Kidney glomerular epithelial cell (primary cell): ENCODE results near the gene CTAG1A.
A peak's percentile ranks its signal among the peaks of the same experiment; 100 is the strongest.
"Not testable (repeated sequence)": the region's sequence is repeated elsewhere in the genome, so short reads cannot be mapped to it uniquely, and the experiment has no call there.

Source experiments
- DNase-seq: peaks from one replicate; lab custom pipeline; 2025; lab: John Stamatoyannopoulos, UW

The CTAG1A gene

GRCh38 chrX:154584585-154585183 lies at the start of gene CTAG1A:
Gene CTAG1A, plus strand, starts transcription at chrX:154585133. Its CDS starts 74 bp downstream, at chrX:154585207.
- DNase-seq, result not testable (repeated sequence)

- DNase-seq, result no peak
These were observed 49.0 kb upstream of the CTAG1A start for GRCh38 chrX:154535892-154536291.

- DNase-seq, result no peak
These were observed 45.9 kb upstream of the CTAG1A start for GRCh38 chrX:154539077-154539476.

- DNase-seq, result not testable (repeated sequence)
These were observed 44.6 kb upstream of the CTAG1A start for GRCh38 chrX:154540365-154540764.

GRCh38 chrX:154540897-154541535 lies 43.9 kb upstream of the CTAG1A start:
- DNase-seq, result no peak

- no peak for DNase-seq
These were observed 43.4 kb upstream of the CTAG1A start for GRCh38 chrX:154541589-154541895.

GRCh38 chrX:154541896-154542722 lies 42.8 kb upstream of the CTAG1A start:
- peak; percentile 69 for DNase-seq

GRCh38 chrX:154542723-154543424 lies 42.1 kb upstream of the CTAG1A start:
- DNase-seq, result no peak

GRCh38 chrX:154545673-154546274 lies 39.2 kb upstream of the CTAG1A start:
- DNase-seq, result no peak

- DNase-seq, result no peak
These were observed 38.3 kb upstream of the CTAG1A start, which contains the start of gene G6PD for GRCh38 chrX:154546354-154547244. Gene G6PD, minus strand, starts transcription at chrX:154546846. Its CDS starts 691 bp downstream, at chrX:154546155.

GRCh38 chrX:154547245-154548027 lies 37.5 kb upstream of the CTAG1A start, which contains the start of gene IKBKG:
Gene IKBKG, plus strand, starts transcription at chrX:154547620. Its CDS starts 4,383 bp downstream, at chrX:154552003.
- peak; percentile 73 for DNase-seq

GRCh38 chrX:154548028-154548316 lies 37.0 kb upstream of the CTAG1A start:
- no peak for DNase-seq

GRCh38 chrX:154549766-154550165 lies 35.2 kb upstream of the CTAG1A start:
- no peak for DNase-seq

- DNase-seq, result not testable (repeated sequence)
These were observed 32.7 kb upstream of the CTAG1A start for GRCh38 chrX:154552112-154552806.

GRCh38 chrX:154558060-154558690 lies 26.8 kb upstream of the CTAG1A start:
- DNase-seq, result not testable (repeated sequence)

GRCh38 chrX:154558896-154559295 lies 26.0 kb upstream of the CTAG1A start:
- DNase-seq, result not testable (repeated sequence)

GRCh38 chrX:154560326-154560725 lies 24.6 kb upstream of the CTAG1A start:
- DNase-seq, result not testable (repeated sequence)

GRCh38 chrX:154562295-154562694 lies 22.6 kb upstream of the CTAG1A start:
- not testable (repeated sequence) for DNase-seq

- not testable (repeated sequence) for DNase-seq
These were observed 14.6 kb upstream of the CTAG1A start for GRCh38 chrX:154570361-154570760.
